ENCODE results near the gene SCAMP5. TPM values are rescaled to one million over a fixed set of nuclear protein-coding genes. Genes with fewer than 3 reads are reported as not detected.

The SCAMP5 gene
- total RNA-seq, 1 donor from 2014 or later = 164 TPM

DNA sequence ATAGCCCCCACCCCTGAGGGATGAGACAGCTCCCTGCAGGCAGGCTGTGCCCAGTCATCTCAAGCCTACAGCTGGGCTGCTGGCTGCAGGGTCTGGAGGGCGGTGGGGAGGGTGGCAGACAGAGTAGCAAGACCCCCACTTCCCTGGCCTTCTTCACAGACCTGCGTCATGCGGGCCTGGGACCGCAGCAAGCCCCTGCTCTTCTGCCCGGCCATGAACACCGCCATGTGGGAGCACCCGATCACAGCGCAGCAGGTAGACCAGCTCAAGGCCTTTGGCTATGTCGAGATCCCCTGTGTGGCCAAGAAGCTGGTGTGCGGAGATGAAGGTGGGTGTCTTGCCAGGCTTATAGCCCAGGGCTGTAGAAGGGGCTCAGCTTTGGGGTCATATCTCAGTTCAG is 53.0 kb downstream of the SCAMP5 start:
- no peak overlapping the region for H3K27ac Mint-ChIP-seq (ENCODE audit: unreplicated experiment)
- no peak for TF ChIP-seq CTCF (IDR thresholded peaks at IDR 0.05; ENCODE audit: partially characterized antibody, unreplicated experiment)

DNA sequence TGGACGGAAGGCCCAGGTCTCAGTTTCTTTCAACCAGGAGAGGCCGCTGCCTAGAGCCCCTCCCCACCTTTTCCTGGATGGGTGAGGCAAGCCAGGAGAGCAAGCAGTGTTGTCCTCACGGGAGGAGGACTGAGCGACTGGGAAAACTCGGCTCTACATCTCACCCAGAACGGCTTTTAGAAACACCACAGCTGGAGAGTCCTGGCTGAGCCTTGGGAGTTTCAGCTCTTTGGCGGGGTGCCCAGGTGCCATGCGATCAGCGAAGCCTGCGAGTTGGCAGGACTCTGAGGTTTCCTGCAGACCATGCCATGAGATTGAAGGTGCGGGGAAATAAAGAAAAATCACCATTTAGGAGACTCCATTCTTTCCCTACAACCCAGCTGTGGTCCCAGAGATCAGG is 54.0 kb downstream of the SCAMP5 start:
- peaks cover 8% of the 10 kb centered on the region for H3K27me3 Mint-ChIP-seq (ENCODE audit: unreplicated experiment)
- DNase-seq = no peak
- peaks cover 8% of the 10 kb centered on the region for H3K9me3 Mint-ChIP-seq (ENCODE audit: unreplicated experiment)
- no peaks in the 10 kb centered on the region for H3K36me3 Mint-ChIP-seq (ENCODE audit: unreplicated experiment)
- peaks cover 15% of the 10 kb centered on the region for H3K4me1 Mint-ChIP-seq (ENCODE audit: low read depth, unreplicated experiment)
- H3K4me3 Mint-ChIP-seq (ENCODE audit: unreplicated experiment) = no peak overlapping the region
- TF ChIP-seq CTCF (IDR thresholded peaks at IDR 0.05; ENCODE audit: partially characterized antibody, unreplicated experiment) = no peak
- no peak overlapping the region for H3K27ac Mint-ChIP-seq (ENCODE audit: unreplicated experiment)

More for the DNA sequence above, 53.0 kb downstream of the SCAMP5 start:
- no peaks in the 10 kb centered on the region for H3K36me3 Mint-ChIP-seq (ENCODE audit: unreplicated experiment)
- H3K4me3 Mint-ChIP-seq (ENCODE audit: unreplicated experiment) = no peak overlapping the region
- no peak for DNase-seq
- peaks cover 15% of the 10 kb centered on the region for H3K4me1 Mint-ChIP-seq (ENCODE audit: low read depth, unreplicated experiment)
- peaks cover 8% of the 10 kb centered on the region for H3K27me3 Mint-ChIP-seq (ENCODE audit: unreplicated experiment)
- H3K9me3 Mint-ChIP-seq (ENCODE audit: unreplicated experiment) = peaks cover 8% of the 10 kb centered on the region

DNA sequence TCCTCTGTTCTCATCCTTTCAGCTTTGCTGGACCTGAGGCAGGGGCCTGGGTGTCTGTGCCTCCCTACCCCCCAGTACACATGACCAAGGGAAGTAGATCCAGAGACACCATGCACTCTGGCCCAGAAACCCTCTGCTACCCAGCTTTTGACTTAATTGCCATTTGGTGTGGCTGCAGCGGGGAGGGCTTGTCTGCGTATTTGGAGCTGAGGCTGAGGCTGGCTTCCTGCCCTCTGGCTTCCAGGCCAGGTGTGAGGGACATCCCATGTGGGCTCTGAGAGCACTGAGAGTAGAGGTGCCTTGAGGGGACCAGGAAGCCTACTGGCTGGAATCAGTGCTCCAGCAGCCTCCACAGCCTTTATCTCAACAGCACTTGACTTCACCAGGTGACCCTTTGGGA is 54.9 kb downstream of the SCAMP5 start:
- Mint-ChIP-seq H3K36me3 (ENCODE audit: unreplicated experiment) (no peaks in the 10 kb centered on the region), H3K4me3 (ENCODE audit: unreplicated experiment) (no peak overlapping the region), H3K4me1 (ENCODE audit: low read depth, unreplicated experiment) (peaks cover 15% of the 10 kb centered on the region), H3K9me3 (ENCODE audit: unreplicated experiment) (peaks cover 7% of the 10 kb centered on the region), H3K27me3 (ENCODE audit: unreplicated experiment) (peaks cover 8% of the 10 kb centered on the region), H3K27ac (ENCODE audit: unreplicated experiment) (no peak overlapping the region)
- TF ChIP-seq CTCF (IDR thresholded peaks at IDR 0.05; ENCODE audit: partially characterized antibody, unreplicated experiment) = no peak
- no peak for DNase-seq

DNA sequence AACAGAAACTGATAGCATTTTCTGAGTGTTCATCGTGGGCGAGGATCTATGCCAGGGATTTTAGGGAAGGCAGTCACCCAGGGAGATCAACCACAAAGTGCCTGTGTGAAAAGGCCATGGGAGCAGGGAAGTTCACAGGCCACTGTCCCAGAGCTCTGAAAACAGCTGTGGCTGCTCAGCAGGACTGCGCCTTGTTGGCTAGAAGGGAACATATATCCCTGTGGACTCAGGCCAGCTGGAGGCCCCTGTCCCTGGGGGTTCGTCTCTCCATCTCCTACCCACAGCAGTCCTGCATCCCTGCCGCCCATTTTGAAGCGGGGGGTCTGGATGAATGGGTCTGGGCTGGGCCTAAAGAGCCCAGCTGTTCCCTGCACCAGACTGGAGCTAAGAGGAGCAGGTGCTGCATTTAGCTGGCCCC is 55.8 kb downstream of the SCAMP5 start:
- no peak for TF ChIP-seq CTCF (IDR thresholded peaks at IDR 0.05; ENCODE audit: partially characterized antibody, unreplicated experiment)
- Mint-ChIP-seq H3K27ac (ENCODE audit: unreplicated experiment) (peak overlapping the region; percentile 93), H3K36me3 (ENCODE audit: unreplicated experiment) (peaks cover 4% of the 10 kb centered on the region), H3K9me3 (ENCODE audit: unreplicated experiment) (peaks cover 6% of the 10 kb centered on the region), H3K4me3 (ENCODE audit: unreplicated experiment) (peak overlapping the region; percentile 63), H3K4me1 (ENCODE audit: low read depth, unreplicated experiment) (peaks cover 14% of the 10 kb centered on the region), H3K27me3 (ENCODE audit: unreplicated experiment) (peaks cover 7% of the 10 kb centered on the region)
- peak; percentile 55 for DNase-seq

GRCh38 chr15:75051711-75052110 is 56.3 kb downstream of the SCAMP5 start:
- Mint-ChIP-seq H3K27me3 (ENCODE audit: unreplicated experiment) (peaks cover 6% of the 10 kb centered on the region), H3K4me3 (ENCODE audit: unreplicated experiment) (no peak overlapping the region), H3K27ac (ENCODE audit: unreplicated experiment) (peak overlapping the region; percentile 93), H3K9me3 (ENCODE audit: unreplicated experiment) (peaks cover 6% of the 10 kb centered on the region), H3K4me1 (ENCODE audit: low read depth, unreplicated experiment) (peaks cover 9% of the 10 kb centered on the region), H3K36me3 (ENCODE audit: unreplicated experiment) (peaks cover 4% of the 10 kb centered on the region)
- DNase-seq = no peak
- TF ChIP-seq CTCF (IDR thresholded peaks at IDR 0.05; ENCODE audit: partially characterized antibody, unreplicated experiment) = no peak

All from glutamatergic neuron (in vitro differentiated cells).